ENCODE measurements around the gene THADA. TPM values are rescaled to one million over a fixed set of nuclear protein-coding genes. Genes with fewer than 3 reads are reported as not detected.
A peak's percentile ranks its signal among the peaks of the same experiment; 100 is the strongest.

THADA gene
- total RNA-seq, 1 donor from 2014 or later, result 32.9 TPM

DNA sequence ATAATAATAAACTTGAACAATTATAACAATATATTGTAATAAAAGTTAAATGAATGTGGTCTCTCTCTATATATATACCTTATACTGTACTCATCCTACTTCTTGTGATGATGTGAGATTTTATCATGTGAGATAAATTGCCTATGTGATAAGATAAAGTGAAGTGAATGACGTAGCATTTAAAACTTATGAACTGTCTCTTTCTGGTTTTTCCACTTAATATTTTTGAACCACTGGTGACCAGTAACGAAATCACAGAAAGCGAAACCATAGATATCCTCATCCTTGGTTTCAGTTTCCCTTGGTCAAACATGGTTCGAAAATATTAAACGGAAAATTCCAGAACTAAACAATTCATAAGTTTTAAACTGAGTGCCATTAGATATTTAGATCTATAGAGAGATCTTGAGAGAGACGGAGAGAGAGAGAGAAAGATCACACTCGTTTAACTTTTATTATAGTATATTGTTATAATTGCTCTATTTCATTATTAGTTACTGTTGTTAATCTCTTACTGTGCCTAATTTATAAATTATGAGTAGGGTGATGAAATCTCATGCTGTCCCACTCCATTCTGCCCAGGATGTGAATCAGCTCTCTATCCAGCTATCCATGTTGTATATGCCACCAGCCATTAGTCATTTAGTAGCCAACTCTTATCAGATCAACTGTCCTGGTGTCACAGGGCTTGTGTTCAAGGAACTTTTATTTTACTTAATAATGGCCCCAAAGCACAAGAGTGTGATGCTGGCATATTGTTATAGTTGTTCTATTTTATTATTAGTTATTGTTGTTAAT lies 156.8 kb downstream of the THADA start:
- intact Hi-C loops (cut with DNase I), result no loop called here
- Histone ChIP-seq H3K27ac (peak overlapping the region; percentile 53), H3K36me3 (no peaks in the 10 kb centered on the region), H3K9me3 (no peaks in the 10 kb centered on the region), H3K27me3 (no peaks in the 10 kb centered on the region), H3K4me3 (peak overlapping the region; percentile 22), H3K4me1 (no peaks in the 10 kb centered on the region)
- no peak for ATAC-seq
- DNase-seq, result no peak
- TF ChIP-seq, protein P1, sequence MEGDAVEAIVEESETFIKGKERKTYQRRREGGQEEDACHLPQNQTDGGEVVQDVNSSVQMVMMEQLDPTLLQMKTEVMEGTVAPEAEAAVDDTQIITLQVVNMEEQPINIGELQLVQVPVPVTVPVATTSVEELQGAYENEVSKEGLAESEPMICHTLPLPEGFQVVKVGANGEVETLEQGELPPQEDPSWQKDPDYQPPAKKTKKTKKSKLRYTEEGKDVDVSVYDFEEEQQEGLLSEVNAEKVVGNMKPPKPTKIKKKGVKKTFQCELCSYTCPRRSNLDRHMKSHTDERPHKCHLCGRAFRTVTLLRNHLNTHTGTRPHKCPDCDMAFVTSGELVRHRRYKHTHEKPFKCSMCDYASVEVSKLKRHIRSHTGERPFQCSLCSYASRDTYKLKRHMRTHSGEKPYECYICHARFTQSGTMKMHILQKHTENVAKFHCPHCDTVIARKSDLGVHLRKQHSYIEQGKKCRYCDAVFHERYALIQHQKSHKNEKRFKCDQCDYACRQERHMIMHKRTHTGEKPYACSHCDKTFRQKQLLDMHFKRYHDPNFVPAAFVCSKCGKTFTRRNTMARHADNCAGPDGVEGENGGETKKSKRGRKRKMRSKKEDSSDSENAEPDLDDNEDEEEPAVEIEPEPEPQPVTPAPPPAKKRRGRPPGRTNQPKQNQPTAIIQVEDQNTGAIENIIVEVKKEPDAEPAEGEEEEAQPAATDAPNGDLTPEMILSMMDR (IDR thresholded peaks at IDR 0.05), result no peak

DNA sequence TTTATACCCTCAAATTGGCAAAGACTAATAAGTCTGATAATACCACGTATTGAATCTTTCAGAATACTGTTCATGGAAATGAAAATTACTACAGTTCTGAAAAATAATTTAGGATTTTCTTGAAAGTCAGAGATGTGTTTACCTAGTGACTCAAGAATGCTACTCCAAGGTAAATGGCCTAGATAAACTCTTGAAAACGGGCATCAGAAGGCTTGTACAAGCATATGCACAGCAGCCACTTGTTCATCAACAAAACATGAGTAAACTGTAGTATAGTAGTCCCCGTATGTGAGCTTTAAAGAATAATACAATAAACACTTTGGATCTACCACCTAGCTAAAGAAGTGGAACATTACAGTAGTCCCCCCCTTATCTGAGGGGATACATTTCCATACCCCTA lies 157.5 kb downstream of the THADA start:
- DNase-seq (no peak), ATAC-seq (no peak)
- Histone ChIP-seq H3K4me3 (no peak overlapping the region), H3K27me3 (no peaks in the 10 kb centered on the region), H3K4me1 (no peaks in the 10 kb centered on the region), H3K36me3 (no peaks in the 10 kb centered on the region), H3K27ac (peak overlapping the region; percentile 53), H3K9me3 (no peaks in the 10 kb centered on the region)
- intact Hi-C loops (cut with DNase I), result no loop called here
- TF ChIP-seq, protein P1 (IDR thresholded peaks at IDR 0.05), result no peak

DNA sequence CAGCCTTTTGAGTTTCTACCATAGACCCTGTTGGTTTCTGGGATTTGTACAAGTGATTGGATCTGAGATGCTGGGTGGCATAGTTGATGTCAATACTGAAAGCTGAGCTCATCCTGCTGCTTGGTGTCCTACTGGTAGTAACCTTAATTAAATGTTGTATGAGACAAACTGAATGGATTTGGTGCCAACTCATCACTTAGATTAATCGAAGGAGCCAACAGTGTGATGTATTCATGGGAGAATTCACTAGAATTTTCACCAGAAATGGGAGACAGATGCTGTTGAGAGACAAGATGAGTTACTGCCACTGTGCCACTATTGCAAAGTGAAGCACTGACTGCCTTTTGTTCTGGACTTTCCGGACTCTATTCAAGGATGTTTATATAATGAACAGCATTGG lies 158.5 kb downstream of the THADA start:
- DNase-seq (no peak), ATAC-seq (no peak)
- Histone ChIP-seq H3K27ac (no peak overlapping the region), H3K4me1 (no peaks in the 10 kb centered on the region), H3K9me3 (no peaks in the 10 kb centered on the region), H3K4me3 (no peak overlapping the region), H3K27me3 (no peaks in the 10 kb centered on the region), H3K36me3 (no peaks in the 10 kb centered on the region)
- intact Hi-C loops (cut with DNase I), result no loop called here
- TF ChIP-seq, protein P1 (IDR thresholded peaks at IDR 0.05), result no peak

DNA sequence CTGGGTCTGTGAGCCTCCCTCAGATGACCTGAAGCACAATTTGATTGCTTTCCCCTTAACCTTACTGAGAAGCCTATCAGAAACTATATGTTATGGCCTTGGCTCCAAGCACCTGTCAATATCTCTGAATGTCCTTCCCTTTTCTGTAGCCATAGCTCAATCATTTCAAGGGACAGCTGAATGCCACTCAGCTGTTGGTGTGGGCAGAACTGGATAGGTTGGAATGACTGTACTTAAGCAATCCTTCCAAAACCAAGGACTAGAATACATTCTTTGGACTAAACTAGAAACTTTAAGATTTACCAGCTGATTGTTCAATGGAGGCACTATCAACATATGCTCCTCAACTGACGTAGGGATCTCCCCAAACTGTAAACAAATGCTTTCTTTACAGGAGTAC lies 159.4 kb downstream of the THADA start:
- H3K4me3 ChIP-seq, result no peak overlapping the region
- TF ChIP-seq, protein P1 (IDR thresholded peaks at IDR 0.05), result no peak
- no peaks in the 10 kb centered on the region for H3K9me3 ChIP-seq
- no peaks in the 10 kb centered on the region for H3K4me1 ChIP-seq
- H3K27me3 ChIP-seq, result no peaks in the 10 kb centered on the region
- H3K36me3 ChIP-seq, result no peaks in the 10 kb centered on the region
- intact Hi-C loops (cut with DNase I), result no loop called here
- DNase-seq (no peak), ATAC-seq (no peak)
- H3K27ac ChIP-seq, result no peak overlapping the region

DNA sequence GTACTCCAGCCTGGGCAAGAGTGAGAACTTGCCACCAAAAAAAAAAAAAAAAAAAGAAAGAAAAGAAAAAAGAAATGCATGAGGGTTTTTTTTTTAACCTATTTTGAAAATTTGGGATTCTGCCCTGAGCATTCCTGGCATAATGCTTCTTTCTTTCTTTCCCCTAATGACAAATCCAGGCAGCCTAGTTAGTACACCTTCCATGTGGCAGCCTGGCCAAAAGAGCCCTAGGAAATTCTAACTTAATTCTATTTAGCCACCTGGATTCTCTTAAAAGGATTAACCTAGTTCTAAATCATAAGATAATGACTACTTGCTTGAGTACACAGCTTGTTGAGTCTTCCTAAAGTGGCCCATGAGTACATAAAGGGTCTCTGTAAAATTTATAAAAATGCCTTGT lies 160.1 kb downstream of the THADA start:
- H3K4me3 ChIP-seq, result no peak overlapping the region
- H3K9me3 ChIP-seq, result no peaks in the 10 kb centered on the region
- no peak overlapping the region for H3K27ac ChIP-seq
- TF ChIP-seq, protein P1 (IDR thresholded peaks at IDR 0.05), result no peak
- H3K4me1 ChIP-seq, result no peaks in the 10 kb centered on the region
- intact Hi-C loops (cut with DNase I), result no loop called here
- H3K36me3 ChIP-seq, result no peaks in the 10 kb centered on the region
- no peak for DNase-seq
- no peaks in the 10 kb centered on the region for H3K27me3 ChIP-seq
- ATAC-seq, result no peak
